ENCODE results near the gene RANBP3. TPM values are rescaled to one million over a fixed set of nuclear protein-coding genes. Genes with fewer than 3 reads are reported as not detected.
"Not testable (repeated sequence)": the region's sequence is repeated elsewhere in the genome, so short reads cannot be mapped to it uniquely, and the experiment has no call there.

RANBP3 gene
- total and polyA plus RNA-seq, 2 experiments from 2014 or later, result 40.2 to 98.3 TPM

DNA sequence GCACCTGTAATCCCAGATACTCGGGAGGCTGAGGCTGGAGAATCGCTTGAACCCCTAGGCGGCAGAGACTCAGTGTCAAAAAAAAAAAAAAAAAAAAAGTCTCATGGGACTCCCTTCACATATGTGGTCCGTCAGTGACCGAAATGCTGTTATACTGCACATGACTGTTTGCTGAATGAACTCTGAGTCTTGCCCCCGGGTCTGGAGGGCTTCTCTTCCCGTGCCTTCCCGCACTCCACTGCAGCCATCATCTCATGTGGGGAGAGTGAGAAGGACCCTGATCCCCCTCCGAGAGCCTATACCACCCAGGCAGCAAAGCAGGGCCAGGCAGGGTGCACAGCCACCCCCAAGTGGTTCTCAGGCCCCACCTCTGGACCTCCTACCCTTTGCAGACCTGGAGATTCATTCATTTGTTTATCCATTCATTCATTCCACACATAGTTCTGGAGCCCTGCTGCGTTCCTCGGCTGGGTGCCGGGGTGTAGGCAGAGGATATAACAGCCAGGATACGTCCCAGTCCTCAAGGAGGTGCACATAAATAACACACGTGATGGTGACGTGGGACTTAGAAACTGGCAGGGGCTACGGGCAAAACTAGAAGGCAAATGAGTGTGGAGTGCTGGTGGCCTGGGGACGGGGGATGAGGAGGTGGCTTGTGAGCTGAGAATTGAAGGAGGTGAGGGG lies 88.5 kb downstream of the RANBP3 start:
- TF ChIP-seq, protein P1, sequence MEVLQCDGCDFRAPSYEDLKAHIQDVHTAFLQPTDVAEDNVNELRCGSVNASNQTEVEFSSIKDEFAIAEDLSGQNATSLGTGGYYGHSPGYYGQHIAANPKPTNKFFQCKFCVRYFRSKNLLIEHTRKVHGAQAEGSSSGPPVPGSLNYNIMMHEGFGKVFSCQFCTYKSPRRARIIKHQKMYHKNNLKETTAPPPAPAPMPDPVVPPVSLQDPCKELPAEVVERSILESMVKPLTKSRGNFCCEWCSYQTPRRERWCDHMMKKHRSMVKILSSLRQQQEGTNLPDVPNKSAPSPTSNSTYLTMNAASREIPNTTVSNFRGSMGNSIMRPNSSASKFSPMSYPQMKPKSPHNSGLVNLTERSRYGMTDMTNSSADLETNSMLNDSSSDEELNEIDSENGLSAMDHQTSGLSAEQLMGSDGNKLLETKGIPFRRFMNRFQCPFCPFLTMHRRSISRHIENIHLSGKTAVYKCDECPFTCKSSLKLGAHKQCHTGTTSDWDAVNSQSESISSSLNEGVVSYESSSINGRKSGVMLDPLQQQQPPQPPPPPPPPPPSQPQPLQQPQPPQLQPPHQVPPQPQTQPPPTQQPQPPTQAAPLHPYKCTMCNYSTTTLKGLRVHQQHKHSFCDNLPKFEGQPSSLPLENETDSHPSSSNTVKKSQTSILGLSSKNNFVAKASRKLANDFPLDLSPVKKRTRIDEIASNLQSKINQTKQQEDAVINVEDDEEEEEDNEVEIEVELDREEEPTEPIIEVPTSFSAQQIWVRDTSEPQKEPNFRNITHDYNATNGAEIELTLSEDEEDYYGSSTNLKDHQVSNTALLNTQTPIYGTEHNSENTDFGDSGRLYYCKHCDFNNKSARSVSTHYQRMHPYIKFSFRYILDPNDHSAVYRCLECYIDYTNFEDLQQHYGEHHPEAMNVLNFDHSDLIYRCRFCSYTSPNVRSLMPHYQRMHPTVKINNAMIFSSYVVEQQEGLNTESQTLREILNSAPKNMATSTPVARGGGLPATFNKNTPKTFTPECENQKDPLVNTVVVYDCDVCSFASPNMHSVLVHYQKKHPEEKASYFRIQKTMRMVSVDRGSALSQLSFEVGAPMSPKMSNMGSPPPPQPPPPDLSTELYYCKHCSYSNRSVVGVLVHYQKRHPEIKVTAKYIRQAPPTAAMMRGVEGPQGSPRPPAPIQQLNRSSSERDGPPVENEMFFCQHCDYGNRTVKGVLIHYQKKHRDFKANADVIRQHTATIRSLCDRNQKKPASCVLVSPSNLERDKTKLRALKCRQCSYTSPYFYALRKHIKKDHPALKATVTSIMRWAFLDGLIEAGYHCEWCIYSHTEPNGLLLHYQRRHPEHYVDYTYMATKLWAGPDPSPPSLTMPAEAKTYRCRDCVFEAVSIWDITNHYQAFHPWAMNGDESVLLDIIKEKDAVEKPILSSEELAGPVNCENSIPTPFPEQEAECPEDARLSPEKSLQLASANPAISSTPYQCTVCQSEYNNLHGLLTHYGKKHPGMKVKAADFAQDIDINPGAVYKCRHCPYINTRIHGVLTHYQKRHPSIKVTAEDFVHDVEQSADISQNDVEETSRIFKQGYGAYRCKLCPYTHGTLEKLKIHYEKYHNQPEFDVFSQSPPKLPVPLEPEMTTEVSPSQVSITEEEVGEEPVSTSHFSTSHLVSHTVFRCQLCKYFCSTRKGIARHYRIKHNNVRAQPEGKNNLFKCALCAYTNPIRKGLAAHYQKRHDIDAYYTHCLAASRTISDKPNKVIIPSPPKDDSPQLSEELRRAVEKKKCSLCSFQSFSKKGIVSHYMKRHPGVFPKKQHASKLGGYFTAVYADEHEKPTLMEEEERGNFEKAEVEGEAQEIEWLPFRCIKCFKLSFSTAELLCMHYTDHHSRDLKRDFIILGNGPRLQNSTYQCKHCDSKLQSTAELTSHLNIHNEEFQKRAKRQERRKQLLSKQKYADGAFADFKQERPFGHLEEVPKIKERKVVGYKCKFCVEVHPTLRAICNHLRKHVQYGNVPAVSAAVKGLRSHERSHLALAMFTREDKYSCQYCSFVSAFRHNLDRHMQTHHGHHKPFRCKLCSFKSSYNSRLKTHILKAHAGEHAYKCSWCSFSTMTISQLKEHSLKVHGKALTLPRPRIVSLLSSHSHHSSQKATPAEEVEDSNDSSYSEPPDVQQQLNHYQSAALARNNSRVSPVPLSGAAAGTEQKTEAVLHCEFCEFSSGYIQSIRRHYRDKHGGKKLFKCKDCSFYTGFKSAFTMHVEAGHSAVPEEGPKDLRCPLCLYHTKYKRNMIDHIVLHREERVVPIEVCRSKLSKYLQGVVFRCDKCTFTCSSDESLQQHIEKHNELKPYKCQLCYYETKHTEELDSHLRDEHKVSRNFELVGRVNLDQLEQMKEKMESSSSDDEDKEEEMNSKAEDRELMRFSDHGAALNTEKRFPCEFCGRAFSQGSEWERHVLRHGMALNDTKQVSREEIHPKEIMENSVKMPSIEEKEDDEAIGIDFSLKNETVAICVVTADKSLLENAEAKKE (CRISPR knock-in tag; IDR thresholded peaks at IDR 0.05), result no peak
- TF ChIP-seq, protein P2, sequence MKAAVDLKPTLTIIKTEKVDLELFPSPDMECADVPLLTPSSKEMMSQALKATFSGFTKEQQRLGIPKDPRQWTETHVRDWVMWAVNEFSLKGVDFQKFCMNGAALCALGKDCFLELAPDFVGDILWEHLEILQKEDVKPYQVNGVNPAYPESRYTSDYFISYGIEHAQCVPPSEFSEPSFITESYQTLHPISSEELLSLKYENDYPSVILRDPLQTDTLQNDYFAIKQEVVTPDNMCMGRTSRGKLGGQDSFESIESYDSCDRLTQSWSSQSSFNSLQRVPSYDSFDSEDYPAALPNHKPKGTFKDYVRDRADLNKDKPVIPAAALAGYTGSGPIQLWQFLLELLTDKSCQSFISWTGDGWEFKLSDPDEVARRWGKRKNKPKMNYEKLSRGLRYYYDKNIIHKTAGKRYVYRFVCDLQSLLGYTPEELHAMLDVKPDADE (IDR thresholded peaks at IDR 0.05), result no peak
- Mint-ChIP-seq H3K27ac (no peak overlapping the region), H3K36me3 (ENCODE audit: low read depth) (no peaks in the 10 kb centered on the region), H3K4me3 (no peak overlapping the region), H3K4me1 (no peaks in the 10 kb centered on the region; the same call in 1 of the 3 replicates), H3K27me3 (ENCODE audit: insufficient read depth, low read depth, poor library complexity) (peaks cover 10% of the 10 kb centered on the region), H3K9me3 (no peaks in the 10 kb centered on the region)
- Histone ChIP-seq H3K9me2 (ENCODE audit: insufficient read depth) (no peaks in the 10 kb centered on the region), H3K27me3 (ENCODE audit: insufficient read depth) (no peaks in the 10 kb centered on the region), H3K4me3 (no peak overlapping the region), H3K27ac (ENCODE audit: low read depth) (no peak overlapping the region), H3K79me2 (replicated peaks; ENCODE audit: insufficient read depth) (no peaks in the 10 kb centered on the region), H3F3A (replicated peaks; ENCODE audit: low read depth) (no peaks in the 10 kb centered on the region), H3K4me1 (ENCODE audit: insufficient read depth) (peaks cover 4% of the 10 kb centered on the region; the same call in 1 of the 2 replicates), H3K4me2 (no peak overlapping the region), H2AFZ (no peak overlapping the region), H3K36me3 (ENCODE audit: insufficient read depth) (no peaks in the 10 kb centered on the region), H4K20me1 (replicated peaks; ENCODE audit: insufficient read depth) (no peaks in the 10 kb centered on the region; the same call in 1 of the 2 replicates)
- no peak for ATAC-seq
- DNase-seq (ENCODE audit: low spot score), result no peak

GRCh38 chr19:5884065-5884811 lies 93.7 kb downstream of the RANBP3 start:
- H3K36me3 Mint-ChIP-seq (ENCODE audit: low read depth); H3K4me3 ChIP-seq; H3K27ac Mint-ChIP-seq; H2AFZ ChIP-seq; DNase-seq (ENCODE audit: low spot score); H3F3A ChIP-seq (replicated peaks; ENCODE audit: low read depth); ATAC-seq; H3K9me3 Mint-ChIP-seq; H3K27me3 Mint-ChIP-seq (ENCODE audit: insufficient read depth, low read depth, poor library complexity); H3K79me2 ChIP-seq (replicated peaks; ENCODE audit: insufficient read depth); H3K27ac ChIP-seq (ENCODE audit: low read depth); H3K4me2 ChIP-seq; H3K36me3 ChIP-seq (ENCODE audit: insufficient read depth); H4K20me1 ChIP-seq (replicated peaks; ENCODE audit: insufficient read depth); H3K4me3 Mint-ChIP-seq; H3K9me2 ChIP-seq (ENCODE audit: insufficient read depth); H3K27me3 ChIP-seq (ENCODE audit: insufficient read depth): not testable (repeated sequence)
- H3K4me1 ChIP-seq (ENCODE audit: insufficient read depth), result peaks cover 14% of the 10 kb centered on the region; the same call in 1 of the 2 replicates
- peaks cover 14% of the 10 kb centered on the region for H3K4me1 Mint-ChIP-seq

DNA sequence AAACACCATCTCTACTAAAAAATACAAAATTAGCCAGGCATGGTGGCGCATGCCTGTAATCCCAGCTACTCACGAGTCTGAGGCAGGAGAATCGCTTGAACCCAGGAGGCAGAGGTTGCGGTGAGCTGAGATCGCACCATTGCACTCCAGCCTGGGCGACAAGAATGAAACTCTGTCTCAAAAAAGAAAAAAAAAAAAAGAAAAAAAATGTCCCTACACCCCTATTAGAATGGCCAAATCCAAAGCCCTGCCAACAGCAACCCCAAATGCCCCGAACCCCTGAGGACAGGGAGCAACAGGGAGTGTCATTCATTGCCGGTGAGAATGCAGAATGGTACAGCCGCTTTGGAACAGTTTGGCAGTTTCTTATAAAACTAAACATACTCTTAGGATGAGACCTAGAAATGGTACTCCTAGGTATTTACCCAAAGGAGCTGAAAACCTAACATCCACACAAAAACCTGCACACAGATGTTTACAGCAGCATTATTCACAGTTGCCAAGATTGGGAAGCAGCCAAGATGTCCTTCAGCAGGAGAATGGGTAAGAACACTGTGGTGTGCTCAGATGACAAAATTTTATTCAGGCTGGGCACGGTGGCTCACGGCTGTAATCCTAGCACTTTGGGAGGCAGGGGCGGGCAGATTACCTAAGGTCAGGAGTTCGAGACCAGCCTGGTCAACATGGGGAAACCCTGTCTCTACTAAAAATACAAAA lies 94.6 kb downstream of the RANBP3 start:
- not testable (repeated sequence) for H3K4me3 Mint-ChIP-seq; H3K36me3 Mint-ChIP-seq (ENCODE audit: low read depth); H3K79me2 ChIP-seq (replicated peaks; ENCODE audit: insufficient read depth); H3K4me2 ChIP-seq; H3K27me3 Mint-ChIP-seq (ENCODE audit: insufficient read depth, low read depth, poor library complexity); H3F3A ChIP-seq (replicated peaks; ENCODE audit: low read depth); H3K9me2 ChIP-seq (ENCODE audit: insufficient read depth); H4K20me1 ChIP-seq (replicated peaks; ENCODE audit: insufficient read depth); H3K4me3 ChIP-seq; H3K27ac ChIP-seq (ENCODE audit: low read depth); H3K27ac Mint-ChIP-seq; H2AFZ ChIP-seq; H3K27me3 ChIP-seq (ENCODE audit: insufficient read depth); H3K36me3 ChIP-seq (ENCODE audit: insufficient read depth); ATAC-seq; DNase-seq (ENCODE audit: low spot score); H3K9me3 Mint-ChIP-seq
- peaks cover 14% of the 10 kb centered on the region; the same call in 1 of the 2 replicates for H3K4me1 ChIP-seq (ENCODE audit: insufficient read depth)
- H3K4me1 Mint-ChIP-seq, result peaks cover 14% of the 10 kb centered on the region
